Muscle of leg (tissue), 11 donors: Measurements from ENCODE around the gene IP6K3. TPM values are rescaled to one million over a fixed set of nuclear protein-coding genes. Genes with fewer than 3 reads are reported as not detected.

Source experiments
- DNase-seq: peaks from one replicate; pipeline ENCODE4 v3.0.0; 2013
- H3K27ac ChIP-seq: one replicate; pipeline ENCODE4 v1.5.1; 2013; ENCODE audit warnings: mild to moderate bottlenecking, low read length, control low read depth
- H3K27me3 ChIP-seq: one replicate; pipeline ENCODE4 v1.6.1; 2013; ENCODE audit warnings: low read length; ENCODE audit not compliant: control insufficient read depth, insufficient read depth
- H3K36me3 ChIP-seq: one replicate; pipeline ENCODE4 v1.6.1; 2013; ENCODE audit warnings: low read length; ENCODE audit not compliant: control insufficient read depth, insufficient read depth
- H3K4me1 ChIP-seq: one replicate; pipeline ENCODE4 v1.6.1; 2013; ENCODE audit warnings: low read length; ENCODE audit not compliant: control insufficient read depth, insufficient read depth
- H3K4me3 ChIP-seq: one replicate; pipeline ENCODE4 v1.5.1; 2013; ENCODE audit warnings: low read length, control low read depth
- H3K9me3 ChIP-seq: replicated peaks from 2 replicates; pipeline ENCODE4 v1.6.1; 2013; ENCODE audit warnings: low read depth, low read length; ENCODE audit not compliant: control insufficient read depth
- WGBS: methylation state at CpG from one replicate; pipeline ENCODE4 v1.1.5; 2013; ENCODE audit warnings: missing lambda C conversion rate; ENCODE audit not compliant: insufficient coverage; 5-methylcytosine and 5-hydroxymethylcytosine counted together
- polyA plus RNA-seq, 8 donors: library from polyadenylated mRNA; unstranded; fragments of 120-200 nt; gene quantifications; one replicate each; pipeline versions ENCODE4 v1.2.1 to v1.2.3, GENCODE V29; 2013; ENCODE audit warnings: inconsistent platforms in 1 of 8, low replicate concordance in 1 of 8; ENCODE audit not compliant: insufficient read length in 8 of 8, insufficient read depth in 1 of 8
- total RNA-seq: library from RNA; stranded (reverse); fragments of 120-200 nt; gene quantifications from one replicate; pipeline ENCODE4 v1.2.4, GENCODE V29; 2013

The IP6K3 gene
- total and polyA plus RNA-seq, 9 donors, result 14.2 to 28.1 (median 22.4) TPM

DNA sequence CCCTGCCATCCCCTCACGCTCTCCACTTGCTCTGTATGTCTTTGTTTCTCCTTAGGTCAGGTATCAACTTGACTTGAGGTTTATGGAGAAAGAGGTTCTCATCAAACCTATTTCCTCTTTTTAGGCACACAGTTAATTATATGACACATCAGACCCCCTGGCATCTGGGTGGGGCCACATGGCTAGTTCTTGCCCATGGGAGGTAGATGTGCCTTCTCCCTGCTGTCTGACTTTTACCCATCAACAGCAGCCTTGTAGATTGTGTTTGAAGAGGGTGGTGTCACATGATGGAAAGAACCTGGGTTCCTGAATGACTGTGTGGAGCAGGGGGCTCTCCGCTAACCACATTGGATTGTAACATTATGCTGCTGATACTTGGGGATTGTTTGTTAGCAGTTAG lies 28.0 kb downstream of the IP6K3 start:
- Histone ChIP-seq H3K4me3 (no peak overlapping the region), H3K27me3 (peaks cover 11% of the 10 kb centered on the region), H3K9me3 (peaks cover 2% of the 10 kb centered on the region), H3K27ac (no peak overlapping the region), H3K36me3 (peaks cover 11% of the 10 kb centered on the region), H3K4me1 (peaks cover 12% of the 10 kb centered on the region)
- WGBS, result no CpG with 5 or more reads among the region's 2 CpGs
- no peak for DNase-seq

DNA sequence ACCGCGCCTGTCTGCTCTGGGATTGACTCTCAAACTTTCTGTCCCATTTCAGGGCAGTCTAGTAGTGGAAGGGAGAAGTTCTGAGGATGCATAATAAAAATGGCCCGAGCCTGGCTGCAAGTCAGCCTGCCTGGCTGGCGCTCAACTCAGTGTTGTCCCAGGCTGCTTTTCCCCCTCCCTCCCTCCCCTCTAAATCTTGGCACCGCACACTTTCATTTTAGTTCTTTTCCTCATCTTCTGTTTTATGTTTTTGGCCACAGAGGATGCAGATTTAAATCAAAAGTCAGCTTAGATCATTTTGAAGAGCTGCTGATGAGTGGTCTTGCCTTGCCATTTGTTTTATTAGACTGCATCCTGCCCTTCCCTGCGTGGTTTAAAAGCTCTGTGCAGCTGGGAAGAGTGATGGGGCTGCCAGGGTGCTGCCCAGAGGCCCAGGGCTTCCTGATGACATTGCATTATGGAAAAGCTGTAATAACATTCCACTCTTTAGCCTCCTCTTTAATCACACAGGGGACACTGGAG lies 28.7 kb downstream of the IP6K3 start:
- Histone ChIP-seq H3K36me3 (peaks cover 11% of the 10 kb centered on the region), H3K4me3 (no peak overlapping the region), H3K4me1 (peaks cover 12% of the 10 kb centered on the region), H3K27ac (no peak overlapping the region), H3K9me3 (peaks cover 2% of the 10 kb centered on the region), H3K27me3 (peaks cover 10% of the 10 kb centered on the region)
- no CpG with 5 or more reads among the region's 6 CpGs for WGBS
- DNase-seq, result peak; percentile 89

DNA sequence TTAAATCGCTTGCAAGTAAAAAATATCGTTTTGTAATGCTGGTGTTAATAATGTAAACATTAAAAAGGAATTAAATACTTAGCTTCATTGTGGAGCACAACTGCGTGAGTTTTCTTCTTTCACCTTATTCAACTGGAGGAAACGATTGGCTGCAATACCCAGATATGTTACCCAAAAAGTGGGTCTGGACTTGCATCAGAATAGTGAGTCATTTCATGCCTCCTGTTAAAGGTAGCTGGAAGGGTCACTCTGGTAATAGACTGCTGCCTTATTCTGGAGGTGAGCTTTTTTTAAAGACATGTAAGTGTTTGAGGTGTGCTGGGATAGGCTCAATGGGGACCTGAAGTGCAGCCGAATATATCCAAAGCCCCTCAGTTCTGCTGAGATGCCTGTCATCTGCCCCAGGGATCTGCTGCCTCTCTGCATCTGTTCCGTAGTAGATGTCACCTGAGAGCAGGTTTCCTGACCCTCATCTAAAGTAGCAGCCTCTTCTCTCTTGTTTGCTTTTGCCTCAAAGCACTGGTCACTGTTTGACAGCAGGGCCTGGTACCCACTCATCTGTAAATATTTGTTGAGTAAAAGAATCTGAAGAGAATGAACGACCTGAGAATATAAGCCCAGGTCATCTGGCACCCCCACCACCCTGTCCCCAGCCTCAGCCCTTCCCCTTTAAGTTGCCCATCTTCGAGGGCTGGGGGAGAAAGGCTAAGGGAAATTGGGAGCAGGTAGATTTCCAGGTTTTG lies 29.6 kb downstream of the IP6K3 start:
- no peak for DNase-seq
- Histone ChIP-seq H3K27me3 (peaks cover 3% of the 10 kb centered on the region), H3K9me3 (peaks cover 2% of the 10 kb centered on the region), H3K4me1 (peaks cover 12% of the 10 kb centered on the region), H3K36me3 (peaks cover 5% of the 10 kb centered on the region), H3K27ac (no peak overlapping the region), H3K4me3 (no peak overlapping the region)
- WGBS, result 78% methylated on average over 2 of the region's 8 CpGs

DNA sequence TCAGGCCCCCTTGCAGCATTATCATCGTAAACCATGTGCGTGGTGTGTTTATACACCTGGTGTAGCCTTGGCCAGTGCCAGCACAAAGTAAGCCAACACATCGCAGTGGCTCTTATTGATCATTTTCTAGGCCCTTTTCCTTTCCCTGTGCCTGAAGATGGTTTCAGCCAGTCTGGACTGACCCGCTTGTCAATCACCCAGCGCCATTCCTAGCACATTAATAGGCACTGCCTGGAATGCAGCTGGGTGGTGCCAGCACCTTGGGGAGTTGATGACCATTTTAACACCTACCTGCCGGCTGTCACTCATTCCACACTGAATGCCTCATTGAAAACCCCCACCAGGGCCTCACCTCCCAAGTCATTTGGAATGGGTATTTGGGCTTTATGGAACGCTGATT lies 30.3 kb downstream of the IP6K3 start:
- Histone ChIP-seq H3K36me3 (no peaks in the 10 kb centered on the region), H3K4me3 (no peak overlapping the region), H3K9me3 (peaks cover 2% of the 10 kb centered on the region), H3K27ac (no peak overlapping the region), H3K4me1 (peaks cover 16% of the 10 kb centered on the region), H3K27me3 (peaks cover 3% of the 10 kb centered on the region)
- WGBS, result 85% methylated on average over 5 of the region's 7 CpGs
- DNase-seq, result no peak

DNA sequence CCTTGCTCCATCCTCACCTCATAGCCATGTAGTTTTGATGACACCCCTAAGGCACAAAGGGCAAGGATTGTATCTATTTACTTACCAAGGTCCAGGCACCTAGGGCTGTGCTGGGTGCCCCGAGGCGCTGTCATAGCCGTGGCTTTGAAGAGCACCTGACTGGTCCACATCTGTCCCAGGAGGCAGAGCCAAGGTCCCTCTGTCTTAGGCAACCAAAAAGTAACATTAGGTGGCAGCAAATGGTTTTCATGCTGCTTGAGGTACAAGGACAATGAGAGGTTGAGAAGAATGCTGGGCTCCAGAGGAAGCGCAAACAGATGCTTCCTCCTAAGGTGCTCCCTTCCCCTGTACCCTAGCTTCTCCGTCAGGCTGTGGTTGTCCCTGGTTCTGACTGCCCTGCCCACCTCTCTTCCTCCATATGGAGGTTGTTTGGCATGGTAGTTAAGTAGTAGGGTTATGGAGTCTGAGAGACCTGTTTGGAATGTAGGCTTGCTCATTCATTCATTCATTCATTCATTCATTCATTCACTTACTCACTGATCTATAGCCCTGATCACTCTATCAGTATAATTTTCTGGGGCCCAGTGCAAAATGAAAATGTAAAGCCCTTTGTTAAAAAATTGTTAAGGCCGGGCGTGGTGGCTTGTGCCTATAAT lies 32.2 kb downstream of the IP6K3 start:
- DNase-seq, result no peak
- peaks cover 30% of the 10 kb centered on the region for H3K4me1 ChIP-seq
- 88% methylated on average over 5 of the region's 7 CpGs for whole genome bisulfite sequencing
- no peak overlapping the region for H3K27ac ChIP-seq
- peaks cover 2% of the 10 kb centered on the region for H3K9me3 ChIP-seq
- H3K36me3 ChIP-seq, result peaks cover 7% of the 10 kb centered on the region
- no peaks in the 10 kb centered on the region for H3K27me3 ChIP-seq
- H3K4me3 ChIP-seq, result no peak overlapping the region

DNA sequence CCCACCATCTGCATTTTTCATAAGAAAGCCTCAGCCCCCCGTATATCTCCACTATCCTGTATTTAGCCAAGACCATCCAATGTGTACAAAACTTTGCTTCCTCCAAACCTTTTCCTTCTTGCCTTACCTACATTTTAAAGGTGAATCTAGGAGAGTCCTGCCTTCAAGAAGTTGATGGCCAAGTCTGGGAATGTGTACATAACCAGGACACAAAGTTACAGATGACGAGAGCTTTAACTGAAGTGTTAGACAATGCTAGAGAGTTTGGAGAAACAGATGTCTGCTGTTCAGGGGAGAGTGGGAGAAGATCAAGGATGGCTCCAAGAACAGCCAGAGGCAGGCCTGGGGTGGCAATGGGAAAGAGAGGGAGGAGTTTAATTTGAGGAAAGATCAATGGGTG lies 32.9 kb downstream of the IP6K3 start:
- H3K27ac ChIP-seq, result no peak overlapping the region
- H3K4me3 ChIP-seq, result no peak overlapping the region
- H3K27me3 ChIP-seq, result no peaks in the 10 kb centered on the region
- no peak for DNase-seq
- H3K4me1 ChIP-seq, result peaks cover 30% of the 10 kb centered on the region
- H3K9me3 ChIP-seq, result peaks cover 1% of the 10 kb centered on the region
- peaks cover 13% of the 10 kb centered on the region for H3K36me3 ChIP-seq
- WGBS, result 48% methylated on average over 2 of the region's 2 CpGs

DNA sequence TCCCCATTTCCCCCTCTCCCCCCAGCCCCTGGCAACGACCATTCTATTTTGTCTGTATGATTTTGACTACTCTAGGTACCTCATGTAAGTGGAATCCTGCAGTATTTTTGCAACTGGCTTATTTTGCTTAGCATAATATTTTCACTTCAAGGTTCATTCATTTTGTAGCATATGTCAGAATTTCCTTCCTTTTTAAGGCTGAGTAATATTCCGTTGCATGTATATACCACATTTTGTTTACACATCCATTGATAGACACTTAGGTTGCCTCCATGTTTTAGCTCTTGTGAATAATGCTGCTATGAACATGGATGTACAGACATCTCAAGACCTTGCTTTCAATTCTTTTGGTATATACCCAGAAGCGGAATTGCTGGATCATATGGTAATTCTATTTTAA lies 33.8 kb downstream of the IP6K3 start:
- Histone ChIP-seq H3K36me3 (peaks cover 21% of the 10 kb centered on the region), H3K27ac (no peak overlapping the region), H3K4me1 (peaks cover 25% of the 10 kb centered on the region), H3K4me3 (no peak overlapping the region), H3K27me3 (no peaks in the 10 kb centered on the region), H3K9me3 (no peaks in the 10 kb centered on the region)
- WGBS, result no CpG with 5 or more reads among the region's 3 CpGs
- DNase-seq, result no peak

DNA sequence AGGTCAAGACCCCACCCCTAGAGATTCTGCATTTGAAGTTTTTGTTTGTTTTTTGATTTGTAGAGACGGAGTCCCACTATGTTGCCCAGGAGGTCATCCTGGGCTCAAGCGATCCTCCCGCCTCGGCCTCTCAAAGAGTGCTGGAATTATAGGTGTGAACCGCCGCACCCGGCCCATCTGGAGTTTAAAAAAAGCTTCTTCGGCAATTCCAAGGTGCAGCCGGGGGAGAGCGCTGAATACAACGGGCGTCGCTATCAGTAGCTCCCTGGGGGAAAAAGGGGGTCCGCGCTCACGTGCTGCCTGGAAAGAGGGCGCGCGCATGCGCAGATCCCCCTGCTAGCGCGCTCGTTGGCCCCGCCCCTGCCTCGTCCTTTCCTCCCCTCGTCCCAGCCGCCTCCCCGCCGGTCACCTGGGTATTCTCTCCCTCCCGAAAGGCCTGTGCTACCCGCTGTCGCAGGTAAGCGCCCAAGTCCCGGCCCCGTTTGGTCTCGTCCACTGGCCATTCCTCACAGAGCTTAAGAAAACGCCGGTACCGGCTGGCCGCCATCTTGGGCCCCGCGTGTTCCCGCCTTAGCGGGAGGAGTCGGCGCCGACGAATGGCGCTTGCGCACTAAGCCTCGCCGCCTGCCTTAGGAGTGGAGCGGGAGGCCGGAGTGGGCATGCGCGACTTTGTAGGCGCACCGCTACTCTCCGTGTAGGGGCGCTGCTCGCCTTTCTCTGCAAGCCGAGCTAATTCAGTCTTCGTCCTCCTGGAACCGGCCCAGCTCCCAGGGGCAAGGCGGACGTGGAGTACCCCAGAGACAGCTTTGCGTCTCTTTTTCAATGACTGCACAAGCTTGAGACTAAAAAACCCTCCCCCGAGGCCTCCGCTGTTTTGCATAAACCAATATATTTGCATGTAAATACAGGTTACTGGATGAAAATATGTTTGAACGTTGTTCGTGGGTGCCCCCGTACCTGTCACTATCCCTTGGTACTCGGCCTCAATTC lies 35.3 kb downstream of the IP6K3 start, which contains the start of gene UQCC2:
Gene UQCC2 (minus strand): TSS at position 561 of the 990 bp plus-strand sequence. CDS start 14 bp downstream, at position 547.
- 2% methylated on average over 65 of the region's 73 CpGs for WGBS

DNA sequence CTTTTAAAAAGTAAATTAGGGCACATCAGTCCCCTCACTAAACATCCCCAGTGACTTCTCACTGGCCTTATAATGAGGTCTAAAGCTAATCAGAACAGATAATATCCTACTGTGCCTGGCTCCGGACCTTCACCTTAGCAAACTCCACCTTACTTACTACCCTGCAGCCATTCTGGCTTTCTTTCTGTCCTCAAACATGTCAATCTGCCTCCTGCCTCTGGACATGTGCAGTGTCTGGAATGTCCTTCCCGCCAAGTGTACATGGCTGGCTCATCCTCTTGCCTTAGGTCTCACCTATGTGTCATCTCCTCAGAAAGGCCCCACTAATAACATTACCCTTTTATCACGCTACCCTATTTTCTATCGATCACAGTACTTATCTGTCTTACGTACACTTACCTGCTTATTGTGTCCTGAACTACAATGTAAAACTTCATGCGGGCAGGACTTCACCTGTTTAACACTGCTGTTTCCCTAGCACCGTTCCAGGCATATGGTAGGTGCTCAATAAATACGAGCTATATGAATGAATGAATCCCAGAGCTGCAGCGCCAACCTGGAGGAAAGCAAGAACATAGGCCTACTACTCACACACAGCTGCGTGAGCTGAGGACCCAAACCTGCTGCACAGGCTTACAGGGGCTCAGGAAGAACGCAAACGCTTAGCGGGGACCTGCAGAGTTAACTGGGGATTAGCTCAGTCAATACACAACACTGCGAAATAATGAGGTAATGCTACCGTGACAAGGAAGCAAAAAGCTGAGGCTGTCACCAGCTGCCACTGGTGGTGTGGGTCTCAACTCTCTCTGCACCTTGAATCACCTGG lies 36.2 kb downstream of the IP6K3 start:
- Histone ChIP-seq H3K27me3 (no peaks in the 10 kb centered on the region), H3K36me3 (peaks cover 34% of the 10 kb centered on the region), H3K4me1 (peaks cover 18% of the 10 kb centered on the region), H3K9me3 (no peaks in the 10 kb centered on the region), H3K27ac (no peak overlapping the region), H3K4me3 (peak overlapping the region; percentile 86)
- DNase-seq, result no peak
- WGBS, result 78% methylated on average over 8 of the region's 15 CpGs

More for the DNA sequence above, 35.3 kb downstream of the IP6K3 start, which contains the start of gene UQCC2:
- Histone ChIP-seq H3K4me1 (peaks cover 18% of the 10 kb centered on the region), H3K27ac (peak within 1 kb of the TSS; percentile 78), H3K4me3 (peak within 1 kb of the TSS; percentile 86), H3K27me3 (no peaks in the 10 kb centered on the region), H3K36me3 (peaks cover 34% of the 10 kb centered on the region), H3K9me3 (no peaks in the 10 kb centered on the region)
- peak; percentile 99 for DNase-seq
